HEK293T (cell line): ENCODE results near the gene CD53.

ENCODE experiments used
- CTCF ChIA-PET: fragments of 350-600 bp; formaldehyde crosslinking; extraction: SDS; loops from one replicate; lab custom pipeline; 2021; ENCODE audit warnings: antibody characterized with exemption, inconsistent platforms; lab: Yijun Ruan, JAX
- POLR2A ChIA-PET: fragments of 350-600 bp; formaldehyde crosslinking; extraction: SDS; loops from one replicate; lab custom pipeline; 2020; ENCODE audit warnings: antibody characterized with exemption, inconsistent platforms; lab: Yijun Ruan, JAX
- DNase-seq: peaks from one replicate; pipeline ENCODE4 v3.0.0; 2012; ENCODE audit warnings: mixed read lengths; ENCODE audit errors: extremely low spot score
- ARNT ChIP-seq: fragments of 450-650 bp; IDR thresholded peaks from 2 replicates; pipeline ENCODE4 v1.6.1; 2017; ENCODE audit warnings: mild to moderate bottlenecking
- BHLHE40 ChIP-seq: fragments of 450-650 bp; IDR thresholded peaks from 2 replicates; pipeline ENCODE4 v1.6.1; 2016; ENCODE audit warnings: mild to moderate bottlenecking, moderate library complexity, borderline replicate concordance
- CTBP1 ChIP-seq: fragments of 450-650 bp; IDR thresholded peaks from 2 replicates; pipeline ENCODE4 v1.6.1; 2016; ENCODE audit warnings: borderline replicate concordance
- ELF4 ChIP-seq: fragments of 450-650 bp; IDR thresholded peaks from 2 replicates; pipeline ENCODE4 v1.6.1; 2017; ENCODE audit warnings: antibody characterized with exemption
- FOXA1 ChIP-seq: fragments of 450-650 bp; IDR thresholded peaks from 2 replicates; pipeline ENCODE4 v1.6.1; 2016; ENCODE audit warnings: mild to moderate bottlenecking
- FOXK2 ChIP-seq: fragments of 450-650 bp; IDR thresholded peaks from 2 replicates; pipeline ENCODE4 v1.6.1; 2016; ENCODE audit warnings: mild to moderate bottlenecking
- FOXM1 ChIP-seq: fragments of 450-650 bp; IDR thresholded peaks from 2 replicates; pipeline ENCODE4 v1.6.1; 2017; ENCODE audit warnings: mild to moderate bottlenecking, borderline replicate concordance
- HDGF ChIP-seq: fragments of 450-650 bp; IDR thresholded peaks from 2 replicates; pipeline ENCODE4 v1.6.1; 2017; ENCODE audit warnings: antibody characterized with exemption, borderline replicate concordance
- L3MBTL2 ChIP-seq: fragments of 450-650 bp; conservative IDR thresholded peaks from 2 replicates; pipeline ENCODE4 v1.6.1; 2016; ENCODE audit warnings: mild to moderate bottlenecking
- LEF1 ChIP-seq: fragments of 450-650 bp; IDR thresholded peaks from 2 replicates; pipeline ENCODE4 v1.6.1; 2017; ENCODE audit warnings: mild to moderate bottlenecking, borderline replicate concordance
- NFRKB ChIP-seq: fragments of 450-650 bp; IDR thresholded peaks from 2 replicates; pipeline ENCODE4 v1.6.1; 2016; ENCODE audit warnings: mild to moderate bottlenecking, moderate library complexity
- PKNOX1 ChIP-seq: fragments of 450-650 bp; IDR thresholded peaks from 2 replicates; pipeline ENCODE4 v1.6.1; 2016
- SP1 ChIP-seq: fragments of 450-650 bp; IDR thresholded peaks from 2 replicates; pipeline ENCODE4 v1.6.1; 2017
- SUZ12 ChIP-seq: fragments of 450-650 bp; IDR thresholded peaks from 2 replicates; pipeline ENCODE4 v1.6.1; 2016; ENCODE audit warnings: mild to moderate bottlenecking
- TARDBP ChIP-seq: fragments of 450-650 bp; IDR thresholded peaks from 2 replicates; pipeline ENCODE4 v1.6.1; 2016
- ZNF384 ChIP-seq: fragments of 450-650 bp; IDR thresholded peaks from 2 replicates; pipeline ENCODE4 v1.6.1; 2016

Gene CD53

GRCh38 chr1:110875216-110875731 lies 2.3 kb downstream of the CD53 start:
- POLR2A ChIA-PET = no interaction called here
- DNase-seq = no peak
- TF ChIP-seq ZNF384 = no peak
- no peak for TF ChIP-seq PKNOX1
- CTCF ChIA-PET = no interaction called here

- CTCF ChIA-PET = no interaction called here
- DNase-seq = no peak
- POLR2A ChIA-PET = no interaction called here
- TF ChIP-seq FOXM1 = no peak
- no peak for TF ChIP-seq LEF1
- no peak for TF ChIP-seq NFRKB
- no peak for TF ChIP-seq ARNT
- no peak for TF ChIP-seq L3MBTL2
- no peak for TF ChIP-seq ZNF384
- no peak for TF ChIP-seq FOXK2
- TF ChIP-seq TARDBP = no peak
- TF ChIP-seq SUZ12 = no peak
- no peak for TF ChIP-seq HDGF
- TF ChIP-seq FOXA1 = no peak
- TF ChIP-seq SP1 = no peak
Measured at GRCh38 chr1:110876748-110877341, 3.9 kb downstream of the CD53 start.

DNA sequence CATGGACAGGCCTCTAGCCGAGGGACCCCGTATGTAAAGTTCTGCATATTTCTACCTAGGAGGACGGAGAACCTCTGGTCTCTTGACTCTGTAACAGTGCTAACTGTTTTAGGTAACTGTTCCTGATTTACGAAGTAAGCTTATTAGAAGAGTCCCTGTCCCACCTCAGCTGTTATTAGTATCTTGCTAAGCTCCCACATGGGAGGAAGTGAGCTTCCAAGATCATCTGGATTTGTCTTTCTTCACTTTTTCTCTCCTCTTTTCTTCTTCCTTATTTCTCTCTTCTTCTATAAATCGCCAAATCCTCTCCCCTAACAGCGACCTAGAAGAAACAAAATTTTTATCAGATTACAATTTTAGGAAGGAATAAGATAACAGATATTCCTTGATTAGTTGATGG lies 4.4 kb downstream of the CD53 start:
- POLR2A ChIA-PET = no interaction called here
- DNase-seq = no peak
- CTCF ChIA-PET = interaction anchor here (1.0 kb wide), 1 partner anchor 11 kb away, joined by 5 read pairs; no protein-coding TSS in a partner anchor
- TF ChIP-seq ARNT (no peak), TARDBP (no peak), CTBP1 (no peak), BHLHE40 (no peak), ZNF384 (no peak), LEF1 (no peak)

DNA sequence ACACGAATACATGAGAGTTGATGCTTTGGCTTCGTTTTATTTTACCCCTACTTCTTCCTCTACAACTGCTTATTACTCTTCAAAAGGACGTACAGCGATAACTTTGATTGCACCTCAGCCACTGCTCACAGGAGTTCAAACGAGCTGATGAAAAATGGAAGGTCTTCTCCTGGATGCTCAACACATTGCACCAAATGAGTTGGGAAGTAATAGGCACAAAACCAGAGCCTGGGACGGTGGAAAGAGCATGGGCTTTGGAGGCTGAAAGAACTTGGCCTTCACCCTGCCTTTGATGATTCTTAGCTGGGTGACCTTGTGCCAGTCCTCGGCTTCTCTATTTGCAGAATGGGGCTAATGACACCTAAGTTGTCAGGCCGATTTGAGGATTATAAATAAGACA lies 4.8 kb downstream of the CD53 start:
- TF ChIP-seq TARDBP (no peak), NFRKB (no peak), PKNOX1 (no peak), SP1 (no peak), ZNF384 (no peak), FOXK2 (no peak), ARNT (no peak), FOXA1 (no peak), ELF4 (no peak), BHLHE40 (no peak), L3MBTL2 (no peak), SUZ12 (no peak), LEF1 (no peak)
- POLR2A ChIA-PET = no interaction called here
- CTCF ChIA-PET = interaction anchor here (1.0 kb wide), 1 partner anchor 11 kb away, joined by 5 read pairs; no protein-coding TSS in a partner anchor
- no peak for DNase-seq

GRCh38 chr1:110878591-110878990 lies 5.6 kb downstream of the CD53 start:
- CTCF ChIA-PET = no interaction called here
- TF ChIP-seq FOXK2 (no peak), BHLHE40 (no peak), LEF1 (no peak), PKNOX1 (no peak), TARDBP (no peak), CTBP1 (no peak), SP1 (no peak), FOXM1 (no peak), ZNF384 (no peak), FOXA1 (no peak), HDGF (no peak), ELF4 (no peak), ARNT (no peak), SUZ12 (no peak), NFRKB (no peak), L3MBTL2 (no peak)
- no peak for DNase-seq
- POLR2A ChIA-PET = no interaction called here

GRCh38 chr1:110878993-110879392 lies 6.0 kb downstream of the CD53 start:
- ChIA-PET CTCF (interaction anchor here (0.6 kb wide), 2 partner anchors 152 to 669 kb away, joined by 3 read pairs; no protein-coding TSS in a partner anchor), POLR2A (no interaction called here)
- no peak for TF ChIP-seq BHLHE40
- TF ChIP-seq SUZ12 = no peak
- TF ChIP-seq LEF1 = no peak
- TF ChIP-seq ZNF384 = no peak
- TF ChIP-seq CTBP1 = no peak
- no peak for TF ChIP-seq NFRKB
- no peak for TF ChIP-seq L3MBTL2
- no peak for DNase-seq
